ENCODE data around the gene HOXB2. TPM values are rescaled to one million over a fixed set of nuclear protein-coding genes. Genes with fewer than 3 reads are reported as not detected.

The HOXB2 gene
- total and polyA plus RNA-seq, 9 of the 15 experiments (the other 6 are each of a cell fraction or from before 2014, with no cell fraction given) = 2.1 to 97.7 (median 21.2) TPM

DNA sequence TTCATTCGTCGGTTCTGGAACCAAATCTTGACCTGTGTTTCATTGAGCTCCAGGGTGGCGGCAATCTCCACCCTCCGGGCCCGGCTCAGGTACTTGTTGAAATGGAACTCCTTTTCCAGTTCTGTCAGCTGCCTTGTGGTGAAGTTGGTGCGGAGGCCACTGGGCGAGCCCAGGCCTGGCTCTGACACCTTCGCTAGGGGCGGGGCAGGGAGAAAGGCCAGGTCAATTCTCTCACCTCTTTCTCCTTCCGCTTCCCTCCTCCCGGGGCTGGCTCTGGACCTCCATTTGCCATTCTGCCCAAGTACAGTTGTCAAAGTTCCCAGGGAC is 15.3 kb downstream of the HOXB2 start:
- TF ChIP-seq, protein P1, sequence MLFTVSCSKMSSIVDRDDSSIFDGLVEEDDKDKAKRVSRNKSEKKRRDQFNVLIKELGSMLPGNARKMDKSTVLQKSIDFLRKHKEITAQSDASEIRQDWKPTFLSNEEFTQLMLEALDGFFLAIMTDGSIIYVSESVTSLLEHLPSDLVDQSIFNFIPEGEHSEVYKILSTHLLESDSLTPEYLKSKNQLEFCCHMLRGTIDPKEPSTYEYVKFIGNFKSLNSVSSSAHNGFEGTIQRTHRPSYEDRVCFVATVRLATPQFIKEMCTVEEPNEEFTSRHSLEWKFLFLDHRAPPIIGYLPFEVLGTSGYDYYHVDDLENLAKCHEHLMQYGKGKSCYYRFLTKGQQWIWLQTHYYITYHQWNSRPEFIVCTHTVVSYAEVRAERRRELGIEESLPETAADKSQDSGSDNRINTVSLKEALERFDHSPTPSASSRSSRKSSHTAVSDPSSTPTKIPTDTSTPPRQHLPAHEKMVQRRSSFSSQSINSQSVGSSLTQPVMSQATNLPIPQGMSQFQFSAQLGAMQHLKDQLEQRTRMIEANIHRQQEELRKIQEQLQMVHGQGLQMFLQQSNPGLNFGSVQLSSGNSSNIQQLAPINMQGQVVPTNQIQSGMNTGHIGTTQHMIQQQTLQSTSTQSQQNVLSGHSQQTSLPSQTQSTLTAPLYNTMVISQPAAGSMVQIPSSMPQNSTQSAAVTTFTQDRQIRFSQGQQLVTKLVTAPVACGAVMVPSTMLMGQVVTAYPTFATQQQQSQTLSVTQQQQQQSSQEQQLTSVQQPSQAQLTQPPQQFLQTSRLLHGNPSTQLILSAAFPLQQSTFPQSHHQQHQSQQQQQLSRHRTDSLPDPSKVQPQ (CRISPR knock-in tag; IDR thresholded peaks at IDR 0.05; ENCODE audit: borderline replicate concordance) = no peak
- Histone ChIP-seq H3K79me2 (ENCODE audit: control insufficient read depth, insufficient read depth, low read length) (no peaks in the 10 kb centered on the region), H3K27ac (ENCODE audit: extremely low read depth, low read depth, low read length) (no peak overlapping the region), H3K27me3 (ENCODE audit: control insufficient read depth in 2 of 2, insufficient read depth in 2 of 2, low read length in 2 of 2) (no peaks in the 10 kb centered on the region), H4K20me1 (replicated peaks; ENCODE audit: control insufficient read depth, insufficient read depth, low read length) (no peaks in the 10 kb centered on the region), H3K4me1 (replicated peaks in 1 of 2; ENCODE audit: control insufficient read depth in 2 of 2, insufficient read depth in 2 of 2, low read length in 2 of 2) (peaks cover 26 to 41% of the 10 kb centered on the region in 2 experiments; a peak in 4 of 5 replicates), H3K36me3 (ENCODE audit: control insufficient read depth, insufficient read depth, low read length) (no peaks in the 10 kb centered on the region), H3K9ac (ENCODE audit: insufficient read depth in 1 of 2, low read depth in 2 of 2, low read length in 2 of 2) (peak overlapping the region in 1 of 2 experiments; percentile 56; a peak in 2 of 4 replicates), H3K9me1 (ENCODE audit: control insufficient read depth, insufficient read depth, low read length) (no peaks in the 10 kb centered on the region), H3K4me2 (ENCODE audit: insufficient read depth, low read length) (no peak overlapping the region), H3K4me3 (no peak overlapping the region), H3K9me3 (replicated peaks; ENCODE audit: control insufficient read depth, insufficient read depth, low read depth, low read length) (no peaks in the 10 kb centered on the region), H2AFZ (ENCODE audit: low read depth, low read length) (no peak overlapping the region)
- BruUV-seq (replicated peaks) = no TSS peak
- CTCF ChIA-PET (ENCODE audit: low intra/inter-chr PET ratio) = no interaction called here
- intact Hi-C loops (cut with micrococcal nuclease) (no loop called here), in situ Hi-C loops (cut with MboI) (no loop called here)
- FAIRE-seq = no peak
- 81% methylated on average over 10 of the region's 11 CpGs for WGBS (ENCODE audit: insufficient coverage, low coverage, missing lambda C conversion rate)
- POLR2A ChIA-PET = interaction anchor here (0.7 to 1.7 kb wide), 4 partner anchors 9 to 26 kb away, joined by 3 to 7 read pairs (median 4); no protein-coding TSS in a partner anchor
- DNase-seq (ENCODE audit: extremely low read depth in 1 of 4, low spot score in 3 of 4) = no peak
- no peak for ATAC-seq
